HepG2 (cell line): ENCODE results near the gene POLR2J.

Source experiments
- ARNT ChIP-seq: fragments of 450-650 bp; IDR thresholded peaks from 2 replicates; pipeline ENCODE4 v1.6.1; 2017
- ELF1 ChIP-seq: sonication (generic); formaldehyde crosslinking; IDR thresholded peaks from 2 replicates; pipeline ENCODE4 v1.4.0; 2020; ENCODE audit warnings: missing genetic modification reagents
- HCFC1 ChIP-seq: fragments of 150-350 bp; IDR thresholded peaks from 2 replicates; pipeline ENCODE4 v1.6.1; 2014; ENCODE audit warnings: low read depth, low read length
- KDM1A ChIP-seq: IDR thresholded peaks from 2 replicates; pipeline ENCODE4 v1.6.1; 2016; ENCODE audit warnings: missing compliant biosample characterization
- NCOA1 ChIP-seq: sonication (generic); formaldehyde crosslinking; IDR thresholded peaks from 2 replicates; pipeline ENCODE4 v1.9.0; 2021; ENCODE audit warnings: missing genetic modification reagents
- USF2 ChIP-seq, 2 experiments: sonication (generic) in 1 of 2; formaldehyde crosslinking in 1 of 2; IDR thresholded peaks; 2 replicates each; pipeline versions ENCODE4 v1.5.1 to v1.6.1; 2011 to 2020; ENCODE audit warnings: borderline replicate concordance in 1 of 2, low read depth in 1 of 2, low read length in 1 of 2, mild to moderate bottlenecking in 1 of 2, missing genetic modification reagents in 1 of 2, moderate library complexity in 1 of 2
- ZNF253 ChIP-seq: sonication (generic); formaldehyde crosslinking; IDR thresholded peaks from 2 replicates; pipeline ENCODE4 v1.8.0; 2022; ENCODE audit warnings: mild to moderate bottlenecking, missing genetic modification reagents, borderline replicate concordance
- ZNF768 ChIP-seq: sonication (generic); formaldehyde crosslinking; IDR thresholded peaks from 2 replicates; pipeline ENCODE4 v1.4.0; 2020; ENCODE audit warnings: missing genetic modification reagents

DNA sequence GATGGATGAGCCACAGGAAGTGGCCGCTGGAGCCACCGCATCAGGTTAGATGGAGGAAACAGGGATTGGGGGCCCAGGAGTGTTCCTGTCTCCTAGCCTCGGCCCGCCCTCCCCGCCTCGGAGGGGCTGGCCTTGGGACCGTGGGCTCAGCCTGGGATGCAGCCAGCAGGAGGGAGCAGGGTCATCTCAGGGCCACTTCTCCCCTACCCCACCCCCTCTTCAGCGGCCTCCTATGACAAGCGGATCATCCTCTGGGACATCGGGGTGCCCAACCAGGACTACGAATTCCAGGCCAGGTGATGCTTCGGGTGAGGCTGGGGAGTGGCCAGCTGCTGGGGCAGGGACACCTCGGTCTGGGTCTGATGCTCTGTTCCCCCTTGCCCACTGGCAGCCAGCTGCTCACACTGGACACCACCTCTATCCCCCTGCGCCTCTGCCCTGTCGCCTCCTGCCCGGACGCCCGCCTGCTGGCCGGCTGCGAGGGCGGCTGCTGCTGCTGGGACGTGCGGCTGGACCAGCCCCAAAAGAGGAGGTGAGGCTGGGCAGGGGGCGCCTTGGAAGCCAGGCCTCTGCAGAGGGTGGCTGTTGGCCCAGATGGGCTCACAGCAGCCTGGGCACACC is 9.3 kb downstream of the POLR2J start:
- TF ChIP-seq ELF1 (CRISPR knock-in tag), result no peak
- no peak for TF ChIP-seq ZNF253 (CRISPR knock-in tag)
- no peak for TF ChIP-seq ZNF768
- TF ChIP-seq KDM1A, result no peak
- TF ChIP-seq USF2 (IDR thresholded peaks at IDR 0.05; ENCODE audit: low read depth, low read length), result no peak
- TF ChIP-seq USF2 (CRISPR knock-in tag; IDR thresholded peaks at IDR 0.05; ENCODE audit: borderline replicate concordance), result no peak
- TF ChIP-seq HCFC1, result no peak
- no peak for TF ChIP-seq NCOA1 (CRISPR knock-in tag)
- TF ChIP-seq ARNT, result no peak
